GM12878 (cell line): ENCODE measurements around the gene SRSF10. TPM values are rescaled to one million over a fixed set of nuclear protein-coding genes. Genes with fewer than 3 reads are reported as not detected.

Source experiments
- ATAC-seq: fragments of 200-7000 bp; cut with Tn5 transposase; 3 replicates; pipeline ENCODE4 v1.9.1; 2020; ENCODE audit warnings: mild to moderate bottlenecking, moderate library complexity
- BruUV-seq: library from RNA; stranded (reverse); fragments of 400-500 nt; replicated peaks from 2 replicates; lab custom pipeline; 2021; lab: Mats Ljungman, UMichigan
- CTCF ChIA-PET: fragments of 300-600 bp; sonication (Branson Sonifier 250); formaldehyde crosslinking; extraction: SDS; loops from one replicate; lab custom pipeline; 2021; ENCODE audit warnings: inconsistent platforms; lab: Yijun Ruan, JAX
- POLR2A ChIA-PET: fragments of 350-600 bp; formaldehyde crosslinking; extraction: SDS; loops from one replicate; lab custom pipeline; 2021; ENCODE audit warnings: inconsistent platforms; lab: Charles Lee
- RAD21 ChIA-PET: fragments of 300-600 bp; sonication (Branson Sonifier 250); formaldehyde crosslinking; loops from one replicate; lab custom pipeline; 2023; ENCODE audit warnings: antibody characterized with exemption; ENCODE audit not compliant: unreplicated experiment; lab: Charles Lee
- SMC1A ChIA-PET: fragments of 300-600 bp; sonication (Branson Sonifier 250); formaldehyde crosslinking; loops from one replicate; lab custom pipeline; 2023; ENCODE audit not compliant: unreplicated experiment, uncharacterized antibody; lab: Charles Lee
- DNase-seq: peaks from one replicate; pipeline ENCODE4 v3.0.0-alpha.2; 2011; ENCODE audit warnings: low read depth, low spot score
- FAIRE-seq: peaks from 3 replicates; lab custom pipeline; 2011; peaks lifted over from hg19 to GRCh38; lab: Jason Lieb, UNC
- H2AFZ ChIP-seq: 2 replicates; pipeline ENCODE4 v1.6.0; 2011; ENCODE audit warnings: low read depth, low read length, control low read depth; ENCODE audit not compliant: control insufficient read depth
- H3K27ac ChIP-seq: 2 replicates; pipeline ENCODE4 v1.5.1; 2011; ENCODE audit warnings: control low read depth; ENCODE audit not compliant: control insufficient read depth, insufficient read depth
- H3K27me3 ChIP-seq, 2 experiments: replicated peaks in 1 of 2; 2 replicates each; pipeline versions ENCODE4 v1.6.0 to v1.6.1; 2011; ENCODE audit warnings: low read length in 1 of 2; ENCODE audit not compliant: control insufficient read depth in 2 of 2, insufficient read depth in 2 of 2
- H3K36me3 ChIP-seq, 2 experiments: 2 replicates each; pipeline ENCODE4 v1.5.1; 2011; ENCODE audit warnings: low read length in 1 of 2; ENCODE audit not compliant: control insufficient read depth in 2 of 2, insufficient read depth in 2 of 2
- H3K4me1 ChIP-seq: 2 replicates; pipeline ENCODE4 v1.6.1; 2011; ENCODE audit warnings: mild to moderate bottlenecking, low read length, moderate library complexity, mixed read lengths; ENCODE audit not compliant: control insufficient read depth, insufficient read depth
- H3K4me2 ChIP-seq: 2 replicates; pipeline ENCODE4 v1.6.0; 2011; ENCODE audit warnings: control low read depth; ENCODE audit not compliant: control insufficient read depth, insufficient read depth
- H3K4me3 ChIP-seq: fragments of 200-600 bp; sonication (generic); 2 replicates; pipeline ENCODE4 v1.5.1; 2016
- H3K79me2 ChIP-seq: 2 replicates; pipeline ENCODE4 v1.6.0; 2011; ENCODE audit warnings: low read length; ENCODE audit not compliant: control insufficient read depth, insufficient read depth
- H3K9ac ChIP-seq: 2 replicates; pipeline ENCODE4 v1.8.0; 2011; ENCODE audit warnings: low read length, control low read depth, mixed read lengths; ENCODE audit not compliant: control insufficient read depth, insufficient read depth
- H3K9me3 ChIP-seq: replicated peaks from 3 replicates; pipeline ENCODE4 v1.5.1; 2011; ENCODE audit warnings: mild to moderate bottlenecking, low read length; ENCODE audit not compliant: control insufficient read depth, insufficient read depth
- H4K20me1 ChIP-seq: 2 replicates; pipeline ENCODE4 v1.6.0; 2011; ENCODE audit not compliant: control insufficient read depth, insufficient read depth
- ATF3 ChIP-seq: IDR thresholded peaks from 2 replicates; pipeline ENCODE4 v1.6.1; 2011; ENCODE audit warnings: low read depth, mild to moderate bottlenecking, low read length, moderate library complexity, borderline replicate concordance; ENCODE audit errors: extremely low read depth
- BMI1 ChIP-seq: fragments of 450-650 bp; IDR thresholded peaks from 2 replicates; pipeline ENCODE4 v1.6.1; 2016; ENCODE audit warnings: mild to moderate bottlenecking, moderate library complexity, borderline replicate concordance
- CHD1 ChIP-seq: IDR thresholded peaks from 2 replicates; pipeline ENCODE4 v1.6.1; 2012; ENCODE audit warnings: low read depth, low read length, improper control_type of control experiment
- CREM ChIP-seq: IDR thresholded peaks from 2 replicates; pipeline ENCODE4 v1.6.1; 2014; ENCODE audit warnings: antibody characterized with exemption, low read depth
- E2F8 ChIP-seq: fragments of 450-650 bp; IDR thresholded peaks from 2 replicates; pipeline ENCODE4 v1.6.1; 2018; ENCODE audit warnings: mild to moderate bottlenecking, low read depth, moderate library complexity; ENCODE audit not compliant: partially characterized antibody
- EED ChIP-seq: sonication (generic); IDR thresholded peaks from 2 replicates; pipeline ENCODE4 v1.6.1; 2016; ENCODE audit warnings: antibody characterized with exemption, low read depth
- GABPA ChIP-seq: IDR thresholded peaks from 2 replicates; pipeline ENCODE4 v1.6.1; 2014; ENCODE audit warnings: antibody characterized with exemption, low read depth, mild to moderate bottlenecking, inconsistent platforms
- JUNB ChIP-seq: IDR thresholded peaks from 2 replicates; pipeline ENCODE4 v1.6.1; 2016; ENCODE audit warnings: antibody characterized with exemption, mild to moderate bottlenecking
- LARP7 ChIP-seq: fragments of 450-650 bp; IDR thresholded peaks from 2 replicates; pipeline ENCODE4 v1.6.1; 2017; ENCODE audit warnings: mild to moderate bottlenecking
- PAX8 ChIP-seq: fragments of 450-650 bp; IDR thresholded peaks from 2 replicates; pipeline ENCODE4 v1.6.1; 2017; ENCODE audit warnings: mild to moderate bottlenecking, moderate library complexity
- PML ChIP-seq: IDR thresholded peaks from 2 replicates; pipeline ENCODE4 v1.6.1; 2012; ENCODE audit warnings: low read length, inconsistent platforms
- POU2F2 ChIP-seq: IDR thresholded peaks from 3 replicates; pipeline ENCODE4 v1.6.1; 2011; ENCODE audit warnings: low read depth, mild to moderate bottlenecking, low read length, borderline replicate concordance
- RAD21 ChIP-seq: IDR thresholded peaks from 2 replicates; pipeline ENCODE4 v1.6.1; 2011; ENCODE audit warnings: mild to moderate bottlenecking, low read depth, low read length, moderate library complexity; ENCODE audit not compliant: insufficient read depth
- RFX5 ChIP-seq: IDR thresholded peaks from 2 replicates; pipeline ENCODE4 v1.6.1; 2011; ENCODE audit warnings: low read depth, low read length, improper control_type of control experiment
- SREBF2 ChIP-seq: IDR thresholded peaks from 2 replicates; pipeline ENCODE4 v1.6.1; 2012; ENCODE audit warnings: mild to moderate bottlenecking, low read length
- TARDBP ChIP-seq: IDR thresholded peaks from 2 replicates; pipeline ENCODE4 v1.6.1; 2016; ENCODE audit warnings: borderline replicate concordance
- ZNF622 ChIP-seq: fragments of 450-650 bp; IDR thresholded peaks from 2 replicates; pipeline ENCODE4 v1.6.1; 2017; ENCODE audit warnings: mild to moderate bottlenecking, inconsistent platforms
- WGBS: methylation state at CpG from one replicate; pipeline ENCODE4 v1.1.6; 2016; ENCODE audit warnings: low lambda C conversion rate; ENCODE audit not compliant: insufficient replicate concordance, insufficient coverage; ENCODE audit errors: missing lambda C conversion rate; 5-methylcytosine and 5-hydroxymethylcytosine counted together
- in situ Hi-C: fragments of 300-500 bp; cut with MboI; formaldehyde crosslinking; loops from 9 replicates; pipeline ENCODE4 v1.14.3; 2018; ENCODE audit warnings: mixed read lengths
- intact Hi-C: fragments of 100-400 bp; cut with micrococcal nuclease; formaldehyde crosslinking; loops from one replicate; pipeline ENCODE4 v1.14.2; 2022; ENCODE audit not compliant: unreplicated experiment
- polyA plus RNA-seq, 11 experiments: library from polyadenylated mRNA; depleted of rRNA in 4 of 11; unstranded in 6 of 11; stranded (reverse) in 5 of 11; fragments of >200 nt; fragmentation: Nextera tagmentation in 4 of 11; fragmentation: Illumina TruSeq in 1 of 11; extraction: Ambion mirVana in 4 of 11; extraction: Trizol in 1 of 11; gene quantifications; 1 replicate in 1 of 11; 2 replicates in 10 of 11; pipeline versions ENCODE4 v1.2.1 to v1.2.3, GENCODE V29; 2011 to 2016; ENCODE audit warnings: inconsistent platforms in 2 of 11, missing spikeins in 2 of 11, low read depth in 1 of 11
- total RNA-seq, 4 experiments: library from RNA; depleted of rRNA in 3 of 4; stranded (reverse); fragments of >200 nt in 3 of 4; fragmentation: Illumina TruSeq in 1 of 4; extraction: Trizol in 1 of 4; gene quantifications; 2 replicates each; pipeline versions ENCODE4 v1.2.1 to v1.2.3, GENCODE V29; 2013 to 2021

Gene SRSF10
- total and polyA plus RNA-seq, 10 of the 15 experiments (the other 5 are each of a cell fraction or from before 2014, with no cell fraction given): 157 to 279 (median 222) TPM

- Histone ChIP-seq H3K27me3 (no peaks in the 10 kb centered on the region), H3K36me3 (no peaks in the 10 kb centered on the region), H3K9ac (no peak overlapping the region), H3K4me2 (no peak overlapping the region), H3K4me1 (peaks cover 13% of the 10 kb centered on the region), H3K79me2 (no peaks in the 10 kb centered on the region), H3K27ac (no peak overlapping the region), H3K9me3 (no peaks in the 10 kb centered on the region; the same call in 2 of the 3 replicates), H3K4me3 (no peak overlapping the region), H4K20me1 (no peaks in the 10 kb centered on the region), H2AFZ (no peak overlapping the region)
- in situ Hi-C loops: no loop called here
- intact Hi-C loops: no loop called here
- no TSS peak for BruUV-seq
- WGBS: 50% methylated on average over 2 of the region's 2 CpGs
- ChIA-PET RAD21 (interaction anchor here (0.5 to 2.6 kb wide), 10 partner anchors 7 to 224 kb away, joined by 4 to 28 read pairs (median 12); partner anchors contain the start of genes PITHD1, PNRC2 and SRSF10), CTCF (interaction anchor here (0.9 to 7.2 kb wide), 8 partner anchors 14 to 193 kb away, joined by 3 to 51 read pairs (median 8); partner anchors contain the start of gene SRSF10), POLR2A (interaction anchor here (1.0 to 2.3 kb wide), 10 partner anchors 7 to 47 kb away, joined by 3 to 12 read pairs (median 4); partner anchors contain the start of gene SRSF10), SMC1A (interaction anchor here (0.6 to 4.6 kb wide), 15 partner anchors 11 to 1900 kb away, joined by 3 to 63 read pairs (median 7); partner anchors contain the start of genes PNRC2 and SRSF10)
- ATAC-seq: no peak
- TF ChIP-seq ATF3 (no peak), PML (no peak), JUNB (no peak), CHD1 (no peak), POU2F2 (no peak), TARDBP (no peak), PAX8 (no peak), BMI1 (no peak), EED (no peak), RFX5 (no peak), CREM (no peak), E2F8 (no peak), RAD21 (no peak), GABPA (no peak), ZNF622 (no peak), SREBF2 (no peak), LARP7 (no peak)
- no peak for DNase-seq
- no peak for FAIRE-seq
These were observed 22.6 kb upstream of the SRSF10 start for GRCh38 chr1:24002695-24003094.
